Glutamatergic neuron (in vitro differentiated cells): Measurements from ENCODE around the gene LRCH1. TPM values are rescaled to one million over a fixed set of nuclear protein-coding genes. Genes with fewer than 3 reads are reported as not detected.
A peak's percentile ranks its signal among the peaks of the same experiment; 100 is the strongest.

Experiments
- DNase-seq: peaks from one replicate; pipeline ENCODE4 v3.0.0; 2022
- H3K27ac Mint-ChIP-seq: one replicate; pipeline ENCODE4 v1.8.0; 2020; ENCODE audit warnings: mild to moderate bottlenecking, mixed read lengths, inconsistent platforms; ENCODE audit not compliant: unreplicated experiment
- H3K27me3 Mint-ChIP-seq: one replicate; pipeline ENCODE4 v1.8.0; 2020; ENCODE audit warnings: mild to moderate bottlenecking, moderate library complexity, mixed read lengths, inconsistent platforms; ENCODE audit not compliant: unreplicated experiment
- H3K36me3 Mint-ChIP-seq: one replicate; pipeline ENCODE4 v1.8.0; 2020; ENCODE audit warnings: mild to moderate bottlenecking, mixed read lengths, inconsistent platforms; ENCODE audit not compliant: unreplicated experiment
- H3K4me1 Mint-ChIP-seq: one replicate; pipeline ENCODE4 v1.8.0; 2020; ENCODE audit warnings: mild to moderate bottlenecking, low read depth, mixed read lengths, inconsistent platforms; ENCODE audit not compliant: unreplicated experiment
- H3K4me3 Mint-ChIP-seq: one replicate; pipeline ENCODE4 v1.8.0; 2020; ENCODE audit warnings: mild to moderate bottlenecking, mixed read lengths, inconsistent platforms; ENCODE audit not compliant: unreplicated experiment
- H3K9me3 Mint-ChIP-seq: one replicate; pipeline ENCODE4 v1.8.0; 2020; ENCODE audit warnings: mild to moderate bottlenecking, moderate library complexity, mixed read lengths, inconsistent platforms; ENCODE audit not compliant: unreplicated experiment
- CTCF ChIP-seq: fragments of 200-600 bp; sonication (generic); IDR thresholded peaks from one replicate; pipeline ENCODE4 v1.5.0; 2021; ENCODE audit not compliant: partially characterized antibody, unreplicated experiment
- total RNA-seq: library from RNA; stranded (reverse); fragmentation: NEBNext Ultra II Directional; extraction: Animal tissue kit (Norgen Biotek cat#: 25700); gene quantifications from one replicate; pipeline ENCODE4 v1.2.1, GENCODE V29; 2021; ENCODE audit not compliant: unreplicated experiment

LRCH1 gene
- total RNA-seq, 1 donor from 2014 or later: 40.6 TPM

- Mint-ChIP-seq H3K36me3 (no peaks in the 10 kb centered on the region), H3K9me3 (no peaks in the 10 kb centered on the region), H3K27me3 (no peaks in the 10 kb centered on the region), H3K27ac (no peak overlapping the region), H3K4me1 (peaks cover 31% of the 10 kb centered on the region), H3K4me3 (no peak overlapping the region)
- no peak for DNase-seq
- TF ChIP-seq CTCF: no peak
Measured at GRCh38 chr13:46663206-46664037, 110.5 kb downstream of the LRCH1 start.

GRCh38 chr13:46664195-46664594 is 111.2 kb downstream of the LRCH1 start:
- no peaks in the 10 kb centered on the region for H3K36me3 Mint-ChIP-seq
- peaks cover 31% of the 10 kb centered on the region for H3K4me1 Mint-ChIP-seq
- no peak for TF ChIP-seq CTCF
- H3K4me3 Mint-ChIP-seq: no peak overlapping the region
- no peaks in the 10 kb centered on the region for H3K9me3 Mint-ChIP-seq
- H3K27me3 Mint-ChIP-seq: no peaks in the 10 kb centered on the region
- DNase-seq: no peak
- H3K27ac Mint-ChIP-seq: no peak overlapping the region

GRCh38 chr13:46665248-46665632 is 112.3 kb downstream of the LRCH1 start:
- Mint-ChIP-seq H3K36me3 (no peaks in the 10 kb centered on the region), H3K27me3 (no peaks in the 10 kb centered on the region), H3K4me3 (no peak overlapping the region), H3K9me3 (no peaks in the 10 kb centered on the region), H3K27ac (peak overlapping the region; percentile 41), H3K4me1 (peaks cover 26% of the 10 kb centered on the region)
- no peak for DNase-seq
- TF ChIP-seq CTCF: no peak

- H3K4me3 Mint-ChIP-seq: no peak overlapping the region
- peaks cover 27% of the 10 kb centered on the region for H3K4me1 Mint-ChIP-seq
- peaks cover 4% of the 10 kb centered on the region for H3K36me3 Mint-ChIP-seq
- peaks cover 2% of the 10 kb centered on the region for H3K27me3 Mint-ChIP-seq
- H3K9me3 Mint-ChIP-seq: no peaks in the 10 kb centered on the region
- peak overlapping the region; percentile 41 for H3K27ac Mint-ChIP-seq
- DNase-seq: no peak
- no peak for TF ChIP-seq CTCF
Measured at GRCh38 chr13:46665633-46666482, 112.9 kb downstream of the LRCH1 start.
